Measurements from ENCODE around the gene CYLD.

DNA sequence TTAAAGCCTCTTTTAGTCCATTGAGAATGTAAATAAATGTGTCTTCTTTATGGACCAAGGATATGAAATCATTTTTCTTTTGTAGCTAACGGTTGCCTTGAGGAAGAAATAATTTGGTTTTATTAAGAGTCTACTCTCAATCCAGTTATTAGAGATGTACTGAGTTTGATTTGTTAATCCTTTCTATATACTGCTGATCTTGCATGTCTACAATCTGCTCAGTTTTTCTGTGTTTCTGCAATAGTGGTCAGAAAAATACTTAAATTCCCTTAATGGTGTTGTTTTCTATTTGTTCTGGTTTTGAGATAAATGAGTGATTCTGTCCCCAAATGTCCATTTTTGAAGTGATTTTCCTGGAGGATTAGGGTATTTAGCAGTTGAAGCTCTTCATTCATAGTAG is 54.9 kb downstream of the CYLD start:
- TF ChIP-seq, protein P1, sequence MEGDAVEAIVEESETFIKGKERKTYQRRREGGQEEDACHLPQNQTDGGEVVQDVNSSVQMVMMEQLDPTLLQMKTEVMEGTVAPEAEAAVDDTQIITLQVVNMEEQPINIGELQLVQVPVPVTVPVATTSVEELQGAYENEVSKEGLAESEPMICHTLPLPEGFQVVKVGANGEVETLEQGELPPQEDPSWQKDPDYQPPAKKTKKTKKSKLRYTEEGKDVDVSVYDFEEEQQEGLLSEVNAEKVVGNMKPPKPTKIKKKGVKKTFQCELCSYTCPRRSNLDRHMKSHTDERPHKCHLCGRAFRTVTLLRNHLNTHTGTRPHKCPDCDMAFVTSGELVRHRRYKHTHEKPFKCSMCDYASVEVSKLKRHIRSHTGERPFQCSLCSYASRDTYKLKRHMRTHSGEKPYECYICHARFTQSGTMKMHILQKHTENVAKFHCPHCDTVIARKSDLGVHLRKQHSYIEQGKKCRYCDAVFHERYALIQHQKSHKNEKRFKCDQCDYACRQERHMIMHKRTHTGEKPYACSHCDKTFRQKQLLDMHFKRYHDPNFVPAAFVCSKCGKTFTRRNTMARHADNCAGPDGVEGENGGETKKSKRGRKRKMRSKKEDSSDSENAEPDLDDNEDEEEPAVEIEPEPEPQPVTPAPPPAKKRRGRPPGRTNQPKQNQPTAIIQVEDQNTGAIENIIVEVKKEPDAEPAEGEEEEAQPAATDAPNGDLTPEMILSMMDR (IDR thresholded peaks at IDR 0.05) = no peak
- TF ChIP-seq POLR2A (IDR thresholded peaks at IDR 0.05) = no peak
